ENCODE results near the gene LLGL2.

LLGL2 gene

GRCh38 chr17:75549246-75550138 is 24.0 kb downstream of the LLGL2 start:
- DNase-seq (ENCODE audit: low spot score): peak; percentile 92

- DNase-seq (ENCODE audit: low spot score): no peak
Observed at GRCh38 chr17:75550139-75550465, 24.6 kb downstream of the LLGL2 start.

- no peak for DNase-seq (ENCODE audit: low spot score)
Observed at GRCh38 chr17:75551266-75551665, 25.8 kb downstream of the LLGL2 start.

- DNase-seq (ENCODE audit: low spot score): no peak
Observed at GRCh38 chr17:75552425-75553294, 27.2 kb downstream of the LLGL2 start.

- no peak for DNase-seq (ENCODE audit: low spot score)
Observed at GRCh38 chr17:75553295-75554110, 28.0 kb downstream of the LLGL2 start.

GRCh38 chr17:75555679-75556153 is 30.2 kb downstream of the LLGL2 start:
- DNase-seq (ENCODE audit: low spot score): no peak

GRCh38 chr17:75557075-75557851 is 31.8 kb downstream of the LLGL2 start:
- no peak for DNase-seq (ENCODE audit: low spot score)

GRCh38 chr17:75557852-75558665 is 32.6 kb downstream of the LLGL2 start:
- DNase-seq (ENCODE audit: low spot score): no peak

- DNase-seq (ENCODE audit: low spot score): no peak
Observed at GRCh38 chr17:75558666-75559530, 33.4 kb downstream of the LLGL2 start.

GRCh38 chr17:75559958-75560533 is 34.5 kb downstream of the LLGL2 start:
- DNase-seq (ENCODE audit: low spot score): no peak

- no peak for DNase-seq (ENCODE audit: low spot score)
Observed at GRCh38 chr17:75561927-75562603, 36.6 kb downstream of the LLGL2 start.

- no peak for DNase-seq (ENCODE audit: low spot score)
Observed at GRCh38 chr17:75563063-75563758, 37.7 kb downstream of the LLGL2 start.

- no peak for DNase-seq (ENCODE audit: low spot score)
Observed at GRCh38 chr17:75564195-75564594, 38.7 kb downstream of the LLGL2 start.

GRCh38 chr17:75565066-75565465 is 39.6 kb downstream of the LLGL2 start:
- no peak for DNase-seq (ENCODE audit: low spot score)

GRCh38 chr17:75565618-75566017 is 40.1 kb downstream of the LLGL2 start:
- no peak for DNase-seq (ENCODE audit: low spot score)

GRCh38 chr17:75566416-75566815 is 40.9 kb downstream of the LLGL2 start:
- no peak for DNase-seq (ENCODE audit: low spot score)

GRCh38 chr17:75566834-75567233 is 41.3 kb downstream of the LLGL2 start:
- DNase-seq (ENCODE audit: low spot score): no peak
